Caco-2 (cell line): ENCODE data around the gene PTK6. TPM values are rescaled to one million over a fixed set of nuclear protein-coding genes. Genes with fewer than 3 reads are reported as not detected.

Source experiments
- BruUV-seq: library from RNA; stranded (reverse); fragments of 400-500 nt; replicated peaks from 2 replicates; lab custom pipeline; 2021; lab: Mats Ljungman, UMichigan
- CTCF ChIA-PET: fragments of 300-600 bp; sonication (Branson Sonifier 250); formaldehyde crosslinking; loops from one replicate; lab custom pipeline; 2022; ENCODE audit warnings: antibody characterized with exemption; lab: Charles Lee
- POLR2A ChIA-PET: fragments of 300-600 bp; sonication (Branson Sonifier 250); formaldehyde crosslinking; loops from one replicate; lab custom pipeline; 2022; ENCODE audit warnings: antibody characterized with exemption; lab: Charles Lee
- DNase-seq, 2 experiments: peaks; one replicate each; pipeline versions ENCODE4 v3.0.0 to v3.0.0-alpha.2; 2020 to 2022
- H3K27me3 ChIP-seq: replicated peaks from 2 replicates; pipeline ENCODE4 v1.6.0; 2011; ENCODE audit warnings: low read length; ENCODE audit not compliant: control insufficient read depth, insufficient read depth
- H3K36me3 ChIP-seq: 2 replicates; pipeline ENCODE4 v1.5.1; 2011; ENCODE audit warnings: low read length; ENCODE audit not compliant: control insufficient read depth, insufficient read depth
- H3K4me1 ChIP-seq: fragments of 250-450 bp; sonication (Bioruptor Pico); 2 replicates; pipeline ENCODE4 v1.5.1; 2020; ENCODE audit warnings: mild to moderate bottlenecking
- H3K4me3 ChIP-seq: 2 replicates; pipeline ENCODE4 v1.5.1; 2011; ENCODE audit warnings: low read depth, mild to moderate bottlenecking, control low read depth, low read length
- H3K9me3 ChIP-seq: fragments of 250-450 bp; sonication (Bioruptor Pico); 2 replicates; pipeline ENCODE4 v1.5.1; 2020; ENCODE audit warnings: mild to moderate bottlenecking, moderate library complexity
- H3K27ac Mint-ChIP-seq: one replicate; pipeline ENCODE4 v1.8.0; 2022; ENCODE audit warnings: mixed read lengths; ENCODE audit not compliant: unreplicated experiment
- H3K27me3 Mint-ChIP-seq: one replicate; pipeline ENCODE4 v1.8.0; 2022; ENCODE audit warnings: mixed read lengths; ENCODE audit not compliant: insufficient read depth, unreplicated experiment
- H3K36me3 Mint-ChIP-seq: one replicate; pipeline ENCODE4 v1.8.0; 2022; ENCODE audit warnings: mild to moderate bottlenecking, mixed read lengths; ENCODE audit not compliant: insufficient read depth, unreplicated experiment
- H3K4me1 Mint-ChIP-seq: one replicate; pipeline ENCODE4 v1.8.0; 2022; ENCODE audit warnings: low read depth, mixed read lengths; ENCODE audit not compliant: unreplicated experiment
- H3K4me3 Mint-ChIP-seq: one replicate; pipeline ENCODE4 v1.8.0; 2022; ENCODE audit warnings: mild to moderate bottlenecking, moderate library complexity, mixed read lengths; ENCODE audit not compliant: unreplicated experiment
- H3K9me3 Mint-ChIP-seq: one replicate; pipeline ENCODE4 v1.8.0; 2022; ENCODE audit warnings: mixed read lengths; ENCODE audit not compliant: unreplicated experiment
- CTCF ChIP-seq, 2 experiments: fragments of 200-600 bp in 1 of 2; IDR thresholded peaks; 1 replicate in 1 of 2; 2 replicates in 1 of 2; pipeline versions ENCODE4 v1.5.1 to v1.8.0; 2011 to 2022; ENCODE audit warnings: antibody characterized with exemption in 1 of 2, control low read depth in 1 of 2, inconsistent platforms in 1 of 2, low read depth in 1 of 2, low read length in 1 of 2, mild to moderate bottlenecking in 1 of 2, moderate library complexity in 1 of 2; ENCODE audit not compliant: insufficient read depth in 1 of 2, severe bottlenecking in 1 of 2, unreplicated experiment in 1 of 2
- intact Hi-C: fragments of 100-400 bp; cut with micrococcal nuclease; formaldehyde crosslinking; loops from one replicate; pipeline ENCODE4 v1.10.0; 2022; ENCODE audit not compliant: unreplicated experiment
- total RNA-seq: library from RNA; stranded (reverse); gene quantifications from 2 replicates; pipeline ENCODE4 v1.2.3, GENCODE V29; 2022

Gene PTK6
- total RNA-seq, 1 experiment from 2014 or later: 0.64 TPM

DNA sequence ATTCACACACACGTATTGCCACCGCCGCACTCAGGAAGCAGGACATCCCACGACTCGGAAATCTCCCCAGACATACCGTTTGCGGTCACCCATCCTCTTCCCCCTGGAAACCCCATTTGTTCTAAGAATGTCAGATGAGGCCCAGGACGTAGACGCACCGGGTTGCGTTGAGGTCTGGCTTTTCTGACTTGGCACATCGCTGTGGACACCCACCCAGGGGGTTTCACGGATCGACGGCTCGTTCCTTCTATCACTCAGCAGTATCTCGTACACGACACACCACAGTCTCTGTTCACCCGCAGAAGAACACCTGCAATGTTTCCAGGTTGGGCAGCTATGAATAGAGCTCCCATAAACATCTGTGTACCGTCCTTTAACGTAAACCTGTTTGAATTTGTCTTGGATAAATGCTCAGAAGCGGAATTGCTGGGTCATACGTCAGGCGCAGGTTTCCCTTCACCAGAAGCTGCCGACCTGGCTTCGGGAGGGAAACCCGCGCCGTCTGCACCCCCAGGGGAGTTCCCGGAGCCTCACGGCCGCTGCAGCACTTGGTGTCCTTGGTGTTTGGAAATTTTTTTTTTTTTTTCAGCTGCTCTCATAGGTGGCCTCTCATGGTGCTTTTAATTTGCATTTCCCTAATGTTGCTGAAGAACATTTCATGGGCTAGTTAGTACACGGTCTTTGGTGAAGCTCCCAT is 29.0 kb downstream of the PTK6 start:
- DNase-seq: no peak
- ChIA-PET POLR2A (interaction anchor here (0.7 kb wide), 1 partner anchor 43 kb away, joined by 6 read pairs; no protein-coding TSS in a partner anchor), CTCF (interaction anchor here (0.6 to 1.5 kb wide), 5 partner anchors 13 to 705 kb away, joined by 4 to 7 read pairs (median 5); partner anchors contain the start of gene PPDPF)
- Mint-ChIP-seq H3K9me3 (no peaks in the 10 kb centered on the region), H3K4me1 (no peaks in the 10 kb centered on the region), H3K36me3 (no peaks in the 10 kb centered on the region), H3K4me3 (no peak overlapping the region), H3K27me3 (peaks cover 27% of the 10 kb centered on the region), H3K27ac (no peak overlapping the region)
- Histone ChIP-seq H3K4me1 (no peaks in the 10 kb centered on the region), H3K27me3 (no peaks in the 10 kb centered on the region; the same call in none of the 2 replicates), H3K36me3 (no peaks in the 10 kb centered on the region), H3K9me3 (no peaks in the 10 kb centered on the region), H3K4me3 (no peak overlapping the region)
- no peak for TF ChIP-seq CTCF (IDR thresholded peaks at IDR 0.05; ENCODE audit: insufficient read depth in 1 of 2, low read depth in 1 of 2, low read length in 1 of 2, severe bottlenecking in 1 of 2, unreplicated experiment in 1 of 2)
- intact Hi-C loops: no loop called here
- BruUV-seq: no TSS peak

DNA sequence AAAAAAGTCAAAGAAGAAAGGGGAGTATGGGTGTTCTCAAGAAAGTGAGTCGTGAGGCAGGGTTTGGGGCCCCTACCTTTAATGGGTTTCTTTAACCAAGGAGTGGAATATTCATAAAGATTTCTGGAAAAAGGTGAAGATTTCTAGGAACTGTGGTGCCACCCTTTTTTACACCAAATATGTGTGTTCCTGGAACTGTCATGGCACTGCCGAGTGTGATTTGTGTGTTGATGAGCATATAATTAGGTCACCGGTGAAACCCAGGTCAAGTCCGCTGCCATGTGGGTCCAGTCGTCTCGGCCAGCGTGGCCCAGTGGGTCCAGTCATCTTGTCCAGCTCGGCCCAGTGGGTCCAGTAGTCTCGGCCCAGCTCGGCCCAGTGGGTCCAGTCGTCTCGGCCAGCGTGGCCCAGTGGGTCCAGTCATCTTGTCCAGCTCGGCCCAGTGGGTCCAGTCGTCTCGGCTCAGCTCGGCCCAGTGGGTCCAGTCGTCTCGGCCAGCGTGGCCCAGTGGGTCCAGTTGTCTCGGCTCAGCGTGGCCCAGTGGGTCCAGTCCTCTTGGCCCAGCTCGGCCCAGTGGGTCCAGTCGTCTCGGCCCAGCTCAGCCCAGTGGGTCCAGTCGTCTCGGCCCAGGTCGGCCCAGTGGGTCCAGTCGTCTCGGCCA is 30.0 kb downstream of the PTK6 start:
- ChIA-PET CTCF (no interaction called here), POLR2A (no interaction called here)
- H3K36me3 ChIP-seq: no peaks in the 10 kb centered on the region
- BruUV-seq: no TSS peak
- no peak overlapping the region for H3K27ac Mint-ChIP-seq
- peaks cover 22% of the 10 kb centered on the region for H3K27me3 Mint-ChIP-seq
- no peaks in the 10 kb centered on the region for H3K9me3 Mint-ChIP-seq
- H3K4me3 Mint-ChIP-seq: no peak overlapping the region
- DNase-seq: no peak
- H3K27me3 ChIP-seq: no peaks in the 10 kb centered on the region; the same call in 1 of the 2 replicates
- H3K36me3 Mint-ChIP-seq: no peaks in the 10 kb centered on the region
- H3K9me3 ChIP-seq: no peaks in the 10 kb centered on the region
- no peak overlapping the region for H3K4me3 ChIP-seq
- H3K4me1 ChIP-seq: no peaks in the 10 kb centered on the region
- intact Hi-C loops: no loop called here
- TF ChIP-seq CTCF (IDR thresholded peaks at IDR 0.05; ENCODE audit: insufficient read depth in 1 of 2, low read depth in 1 of 2, low read length in 1 of 2, severe bottlenecking in 1 of 2, unreplicated experiment in 1 of 2): no peak
- H3K4me1 Mint-ChIP-seq: no peaks in the 10 kb centered on the region

GRCh38 chr20:63505723-63506122 is 31.5 kb downstream of the PTK6 start:
- H3K36me3 ChIP-seq: no peaks in the 10 kb centered on the region
- ChIA-PET CTCF (no interaction called here), POLR2A (interaction anchor here (1.3 kb wide), 1 partner anchor 15 kb away, joined by 3 read pairs; no protein-coding TSS in a partner anchor)
- TF ChIP-seq CTCF (IDR thresholded peaks at IDR 0.05; ENCODE audit: insufficient read depth in 1 of 2, low read depth in 1 of 2, low read length in 1 of 2, severe bottlenecking in 1 of 2, unreplicated experiment in 1 of 2): no peak
- H3K9me3 ChIP-seq: no peaks in the 10 kb centered on the region
- no peak overlapping the region for H3K4me3 ChIP-seq
- no peaks in the 10 kb centered on the region for H3K4me1 ChIP-seq
- no peaks in the 10 kb centered on the region for H3K36me3 Mint-ChIP-seq
- H3K27me3 ChIP-seq: no peaks in the 10 kb centered on the region; the same call in 1 of the 2 replicates
- H3K4me1 Mint-ChIP-seq: no peaks in the 10 kb centered on the region
- H3K4me3 Mint-ChIP-seq: no peak overlapping the region
- H3K27me3 Mint-ChIP-seq: peaks cover 19% of the 10 kb centered on the region
- intact Hi-C loops: no loop called here
- no peak overlapping the region for H3K27ac Mint-ChIP-seq
- no TSS peak for BruUV-seq
- DNase-seq: no peak
- no peaks in the 10 kb centered on the region for H3K9me3 Mint-ChIP-seq
